ENCODE measurements around the gene PPHLN1.

PPHLN1 gene

GRCh38 chr12:42444192-42444943 lies 118.4 kb downstream of the PPHLN1 start:
- DNase-seq, result no peak

DNA sequence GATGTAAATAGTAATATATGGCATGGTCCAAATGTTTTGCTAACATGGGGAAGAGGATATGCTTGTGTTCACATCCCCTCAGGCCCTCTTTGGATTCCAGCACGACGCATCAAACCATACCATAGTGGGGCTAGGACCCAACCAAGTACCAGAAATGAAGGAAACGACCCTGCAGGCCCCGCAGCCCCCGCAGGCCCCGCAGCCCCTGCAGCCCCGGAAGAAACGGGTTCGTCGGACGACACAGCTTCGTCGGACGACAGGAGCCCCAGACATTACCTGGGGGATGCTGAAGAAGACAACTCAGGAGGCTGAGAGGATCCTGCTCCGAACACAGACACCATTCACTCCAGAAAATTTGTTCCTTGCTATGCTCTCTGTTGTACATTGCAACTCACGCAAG lies 119.9 kb downstream of the PPHLN1 start:
- DNase-seq, result no peak

DNA sequence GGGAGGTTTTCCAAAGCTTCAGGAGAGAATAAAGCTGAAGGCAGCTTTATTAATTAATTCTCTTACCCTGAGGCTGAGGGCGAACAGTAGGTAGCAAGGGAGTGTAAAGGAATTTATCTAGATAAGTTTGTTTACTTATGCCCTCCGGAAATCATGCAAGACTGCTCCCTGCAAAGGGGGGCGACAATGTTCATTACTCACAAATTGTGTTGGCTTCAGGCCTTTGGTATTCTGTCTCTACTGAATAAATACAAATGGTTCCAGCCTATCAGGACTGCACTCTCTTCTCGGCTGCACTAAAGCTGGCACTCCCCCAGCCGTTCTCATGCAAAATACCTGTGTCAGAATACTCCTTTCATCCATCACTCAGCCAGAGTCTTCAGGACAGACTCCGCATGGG lies 120.8 kb downstream of the PPHLN1 start:
- no peak for DNase-seq

- no peak for DNase-seq
These were observed 121.4 kb downstream of the PPHLN1 start for GRCh38 chr12:42447371-42447786.

DNA sequence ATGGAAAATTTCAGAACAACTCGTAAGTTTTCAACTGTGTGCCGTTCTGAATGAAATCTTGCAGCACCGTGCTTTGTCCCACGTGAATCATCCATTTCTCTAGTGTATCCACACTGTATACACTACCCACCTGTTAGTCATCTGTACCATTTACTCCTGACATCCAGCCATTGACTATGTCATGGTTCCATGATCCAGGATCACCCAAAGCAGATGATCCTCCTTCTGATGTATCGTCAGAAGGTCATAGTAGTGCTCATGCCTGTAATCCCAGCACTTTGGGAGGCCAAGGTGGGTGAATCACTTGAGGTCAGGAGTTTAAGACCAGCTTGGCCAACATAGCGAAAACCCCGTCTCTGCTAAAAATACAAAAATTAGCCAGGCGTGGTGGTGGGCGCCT lies 122.9 kb downstream of the PPHLN1 start:
- no peak for DNase-seq

- DNase-seq, result no peak
These were observed 124.3 kb downstream of the PPHLN1 start for GRCh38 chr12:42450248-42450647.

GRCh38 chr12:42458575-42458974 lies 132.6 kb downstream of the PPHLN1 start:
- no peak for DNase-seq

DNA sequence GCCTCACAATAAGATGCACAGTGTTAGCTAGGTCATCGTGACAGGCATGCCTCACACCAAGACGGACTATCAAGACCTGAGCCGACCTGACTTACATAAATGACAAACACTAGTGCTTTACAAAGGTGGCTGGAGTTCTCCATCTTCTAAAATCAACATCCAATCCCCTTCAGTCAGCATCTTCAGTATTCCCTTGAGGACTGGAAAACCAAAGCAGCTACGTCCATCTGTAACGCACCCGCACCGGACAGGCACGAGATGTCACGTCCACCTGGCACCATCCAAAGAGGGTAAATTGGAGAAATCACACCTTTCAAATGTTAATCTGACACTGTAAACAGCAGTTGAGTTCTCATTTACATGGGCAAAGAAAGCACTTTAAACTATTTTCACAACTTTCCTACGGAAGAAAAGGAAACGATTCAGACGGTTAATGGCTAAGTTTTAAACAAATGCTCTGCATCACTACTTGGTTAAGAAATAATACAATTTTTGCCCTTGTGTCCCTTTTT lies 133.4 kb downstream of the PPHLN1 start:
- DNase-seq, result no peak

DNA sequence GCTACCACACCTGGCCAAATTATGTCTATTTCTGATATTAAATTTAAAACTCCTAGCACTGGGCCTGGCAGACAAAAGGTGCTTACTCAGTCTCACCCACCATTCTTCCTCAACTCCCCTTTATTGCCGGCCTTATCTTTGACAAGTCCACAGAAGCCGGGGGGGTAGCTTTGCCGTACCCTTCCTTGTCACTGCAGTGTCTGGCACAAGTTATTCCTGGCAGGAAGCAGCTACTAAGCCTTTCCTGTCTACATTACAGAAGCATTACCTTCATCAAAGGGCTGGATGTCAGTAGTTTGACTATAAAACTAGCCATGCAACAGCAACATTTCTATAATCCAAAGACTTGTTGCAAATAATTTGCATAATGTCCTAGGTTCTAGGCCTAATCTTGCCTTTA lies 136.5 kb downstream of the PPHLN1 start:
- no peak for DNase-seq

DNA sequence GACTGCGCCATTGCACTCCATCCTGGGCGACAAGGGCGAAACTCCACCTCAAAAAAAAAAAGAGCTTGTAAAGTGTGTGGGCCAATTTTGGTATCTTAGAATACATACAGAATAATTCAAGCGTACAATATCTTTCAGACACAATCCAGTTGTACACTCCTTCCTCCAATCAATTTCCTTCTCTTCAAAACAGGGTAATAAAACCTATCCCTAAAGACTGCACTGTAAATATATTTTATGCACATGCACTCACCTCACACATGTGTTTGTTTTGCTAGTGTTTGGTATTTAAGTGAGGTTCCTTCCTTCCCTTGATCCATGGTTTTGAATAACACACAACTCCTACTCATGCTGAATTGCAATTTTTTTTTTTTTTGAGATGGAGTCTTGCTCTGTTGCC lies 137.7 kb downstream of the PPHLN1 start:
- DNase-seq, result no peak

DNA sequence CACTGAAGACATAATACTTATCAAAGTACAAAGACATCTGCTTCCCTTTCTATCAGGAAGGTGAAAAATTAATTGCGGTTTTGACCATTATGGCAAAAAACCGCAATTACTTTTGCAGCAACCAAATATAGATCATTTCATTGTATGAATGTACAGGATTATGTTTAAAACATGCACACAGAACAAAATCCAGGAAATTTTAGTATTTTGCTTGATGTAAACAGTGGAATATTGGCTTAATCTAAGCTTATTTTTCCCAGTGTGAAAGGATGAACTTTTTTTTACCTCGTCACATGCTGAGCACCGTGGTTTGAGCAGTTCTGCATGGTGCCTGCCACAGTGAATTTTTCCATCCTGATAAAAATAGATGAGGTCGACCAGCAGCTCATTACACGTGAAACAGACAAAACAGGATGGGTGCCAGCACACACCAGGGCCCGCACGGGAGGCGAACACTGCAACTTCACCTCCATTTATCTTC lies 142.4 kb downstream of the PPHLN1 start:
- no peak for DNase-seq

GRCh38 chr12:42468921-42469320 lies 143.0 kb downstream of the PPHLN1 start:
- no peak for DNase-seq

GRCh38 chr12:42469355-42470175 lies 143.6 kb downstream of the PPHLN1 start:
- DNase-seq, result no peak

GRCh38 chr12:42472376-42472775 lies 146.4 kb downstream of the PPHLN1 start:
- DNase-seq, result no peak

- no peak for DNase-seq
These were observed 147.2 kb downstream of the PPHLN1 start for GRCh38 chr12:42473130-42473529.

DNA sequence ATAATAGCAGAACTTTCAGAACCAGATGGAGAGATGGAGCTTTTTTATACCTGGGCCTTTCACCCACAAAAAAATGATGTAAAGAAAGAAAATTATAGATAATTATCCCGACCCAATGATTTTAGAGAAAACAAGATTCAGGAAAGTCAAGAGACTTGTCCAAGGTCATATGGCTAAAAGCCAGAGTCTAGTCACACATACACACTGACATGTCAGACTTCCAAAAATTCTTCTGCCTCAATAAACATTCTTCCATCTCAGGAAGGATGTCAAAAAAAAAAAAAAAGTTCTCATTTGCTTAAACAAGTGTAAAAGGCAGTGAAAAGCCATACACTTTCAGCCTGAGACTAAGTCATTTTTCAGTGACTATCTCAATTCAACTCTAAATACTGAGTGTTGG lies 147.6 kb downstream of the PPHLN1 start:
- no peak for DNase-seq

GRCh38 chr12:42474391-42474790 lies 148.4 kb downstream of the PPHLN1 start:
- no peak for DNase-seq

GRCh38 chr12:42475106-42475505 lies 149.1 kb downstream of the PPHLN1 start:
- DNase-seq, result no peak

DNA sequence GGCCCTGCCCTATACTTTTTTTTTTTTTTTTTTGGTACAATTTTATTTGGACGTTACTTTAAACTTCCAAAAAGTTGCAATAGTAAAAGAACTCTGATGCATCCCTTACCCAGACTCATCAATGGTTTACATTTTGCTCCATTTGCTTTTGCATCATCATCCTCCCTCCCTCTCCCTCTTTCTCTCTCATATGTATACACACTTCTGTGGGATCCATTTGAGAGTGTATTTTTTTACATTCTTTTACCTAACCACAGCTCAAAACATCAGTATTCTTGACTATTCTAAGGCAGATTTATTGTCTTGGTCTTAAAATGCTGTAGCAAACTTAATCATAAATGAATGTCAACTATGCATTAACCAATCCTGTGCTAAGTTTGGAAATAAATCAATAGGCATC lies 152.0 kb downstream of the PPHLN1 start:
- no peak for DNase-seq

DNA sequence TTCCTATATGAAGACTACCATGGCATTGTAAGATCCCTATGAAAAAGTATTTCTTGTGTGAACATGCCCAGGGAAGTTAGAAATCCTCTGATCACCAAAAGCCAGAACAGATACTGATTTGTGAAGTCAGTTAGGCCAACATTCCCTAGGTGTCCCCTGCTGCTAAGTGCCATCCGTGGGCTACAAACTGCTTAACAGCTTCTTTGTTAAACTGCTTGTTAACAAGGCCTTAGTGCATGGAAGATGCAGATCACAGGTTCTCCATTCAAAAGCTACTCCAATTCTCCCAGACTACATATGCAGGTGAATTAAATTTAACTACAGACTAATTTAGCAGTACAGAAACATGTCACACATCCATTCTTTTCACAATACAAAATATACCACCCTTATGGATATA lies 155.4 kb downstream of the PPHLN1 start:
- DNase-seq, result no peak

DNA sequence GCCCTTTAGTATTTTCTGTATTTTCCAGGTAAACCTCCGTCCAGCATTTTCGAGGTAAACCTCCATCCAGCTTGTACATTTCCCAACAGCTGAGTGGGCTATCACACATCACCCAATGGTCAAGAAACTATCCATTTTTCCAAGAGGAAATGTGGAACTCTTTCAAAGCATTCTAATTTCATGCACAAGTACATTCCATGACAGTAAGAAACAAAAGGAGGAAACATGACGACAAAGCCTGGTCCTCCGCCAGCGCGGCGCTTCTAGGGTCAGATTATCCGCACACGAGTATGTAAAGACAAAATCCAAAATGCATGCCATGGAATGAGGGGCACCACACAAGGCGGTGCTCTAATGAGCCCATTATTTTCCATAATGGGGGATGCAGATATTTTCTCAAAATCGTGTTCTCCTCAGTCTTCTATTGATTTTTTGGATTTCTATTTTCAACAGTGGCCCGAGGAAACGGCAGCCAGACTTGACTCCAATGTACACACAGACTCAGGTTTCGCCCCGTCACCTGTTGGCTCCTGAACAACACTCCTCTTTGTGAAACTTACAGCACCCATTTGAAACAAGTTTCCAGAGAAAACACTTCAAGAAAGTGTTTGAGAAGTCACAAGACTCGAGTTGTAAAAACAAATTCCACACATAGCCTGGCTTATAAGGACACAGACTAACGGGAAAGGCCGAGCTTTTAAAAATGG lies 156.2 kb downstream of the PPHLN1 start:
- no peak for DNase-seq

GRCh38 chr12:42482748-42483520 lies 157.0 kb downstream of the PPHLN1 start:
- DNase-seq, result peak; percentile 26

DNA sequence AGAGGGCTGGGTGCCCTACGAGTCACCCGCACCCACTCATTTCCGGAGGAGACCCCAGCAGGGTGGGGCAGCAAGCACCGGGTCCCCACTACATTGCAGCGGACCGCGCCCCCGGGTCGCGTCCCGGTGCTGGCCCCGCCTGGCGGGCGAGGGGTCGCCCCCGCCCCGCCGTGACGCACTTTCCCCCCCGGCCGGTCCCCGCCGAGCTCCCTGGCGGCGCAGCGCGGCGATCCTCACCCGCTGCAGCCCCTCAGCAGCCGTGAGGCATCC lies 157.5 kb downstream of the PPHLN1 start:
- no peak for DNase-seq

All from CD4-positive, alpha-beta T cell treated with Interleukin-10 for 1 hour (primary cell).